ENCODE results near the gene MMP2. TPM values are rescaled to one million over a fixed set of nuclear protein-coding genes. Genes with fewer than 3 reads are reported as not detected.

The MMP2 gene
- total and polyA plus RNA-seq, 2 of the 8 experiments (the other 6 are each of a cell fraction or from before 2014, with no cell fraction given): 33.6 to 58.2 TPM

GRCh38 chr16:55439101-55439690, 39.8 kb upstream of the MMP2 start (continued):
- TF ChIP-seq YY1 (IDR thresholded peaks at IDR 0.05; ENCODE audit: low read depth, low read length): no peak
- TF ChIP-seq GTF2F1 (IDR thresholded peaks at IDR 0.05; ENCODE audit: borderline replicate concordance, low read depth, low read length): no peak
- TF ChIP-seq KDM1A (IDR thresholded peaks at IDR 0.05; ENCODE audit: borderline replicate concordance, low read length): no peak
